ENCODE data around the gene RABGAP1. TPM values are rescaled to one million over a fixed set of nuclear protein-coding genes. Genes with fewer than 3 reads are reported as not detected.

Gene RABGAP1
- total RNA-seq, 2 experiments from 2014 or later, result 16.8 to 46.6 TPM

- no peaks in the 10 kb centered on the region for H3K9me2 ChIP-seq (ENCODE audit: insufficient read depth, low read length)
- BruUV-seq (replicated peaks), result no TSS peak
- peaks cover 60% of the 10 kb centered on the region for H3K36me3 ChIP-seq (ENCODE audit: insufficient read depth, low read length)
- intact Hi-C loops (cut with micrococcal nuclease; ENCODE audit: unreplicated experiment), result no loop called here
- H3K4me3 ChIP-seq (ENCODE audit: low read depth, low read length, poor library complexity, severe bottlenecking), result no peak overlapping the region
- peaks cover 19% of the 10 kb centered on the region for H3K4me1 ChIP-seq (ENCODE audit: insufficient read depth, low read length, poor library complexity, severe bottlenecking)
- DNase-seq (ENCODE audit: low spot score), result no peak
- CTCF ChIA-PET (ENCODE audit: unreplicated experiment), result interaction anchor here (0.6 to 1.0 kb wide), 2 partner anchors 188 to 269 kb away, joined by 3 read pairs; no protein-coding TSS in a partner anchor
- no peaks in the 10 kb centered on the region for H3K79me2 ChIP-seq (ENCODE audit: insufficient read depth, low read depth, low read length)
- H3K9me3 ChIP-seq (ENCODE audit: low read length), result no peaks in the 10 kb centered on the region
- TF ChIP-seq EZH2phosphoT487 (IDR thresholded peaks at IDR 0.05; ENCODE audit: borderline replicate concordance, low read depth, low read length), result no peak
- TF ChIP-seq CTCF (conservative IDR thresholded peaks at IDR 0.05; ENCODE audit: low read length), result no peak
- H4K20me1 ChIP-seq (ENCODE audit: insufficient read depth, low read length), result no peaks in the 10 kb centered on the region
- POLR2A ChIA-PET, result interaction anchor here (1.5 kb wide), 1 partner anchor 13 kb away, joined by 3 read pairs; no protein-coding TSS in a partner anchor
- H3K4me2 ChIP-seq (ENCODE audit: low read length), result no peak overlapping the region
- H3K27ac ChIP-seq (ENCODE audit: low read depth, low read length, poor library complexity, severe bottlenecking), result no peak overlapping the region
- H2AFZ ChIP-seq (ENCODE audit: low read length), result no peak overlapping the region
These were observed 139.6 kb downstream of the RABGAP1 start for GRCh38 chr9:123080444-123080843.

- Histone ChIP-seq H3K4me1 (ENCODE audit: insufficient read depth, low read length, poor library complexity, severe bottlenecking) (peaks cover 29% of the 10 kb centered on the region), H3K79me2 (ENCODE audit: insufficient read depth, low read depth, low read length) (no peaks in the 10 kb centered on the region), H4K20me1 (ENCODE audit: insufficient read depth, low read length) (no peaks in the 10 kb centered on the region), H3K9me3 (ENCODE audit: low read length) (no peaks in the 10 kb centered on the region), H3K4me2 (ENCODE audit: low read length) (no peak overlapping the region), H3K9me2 (ENCODE audit: insufficient read depth, low read length) (no peaks in the 10 kb centered on the region), H3K36me3 (ENCODE audit: insufficient read depth, low read length) (peaks cover 52% of the 10 kb centered on the region), H3K4me3 (ENCODE audit: low read depth, low read length, poor library complexity, severe bottlenecking) (no peak overlapping the region), H2AFZ (ENCODE audit: low read length) (no peak overlapping the region), H3K27ac (ENCODE audit: low read depth, low read length, poor library complexity, severe bottlenecking) (no peak overlapping the region)
- ChIA-PET POLR2A (interaction anchor here (0.8 to 1.5 kb wide), 4 partner anchors 8 to 329 kb away, joined by 3 to 4 read pairs (median 3); no protein-coding TSS in a partner anchor), CTCF (ENCODE audit: unreplicated experiment) (no interaction called here)
- peak; percentile 65 for DNase-seq (ENCODE audit: low spot score)
- intact Hi-C loops (cut with micrococcal nuclease; ENCODE audit: unreplicated experiment), result loop anchor here (1.0 kb wide), 2 partner anchors 143 to 268 kb away; no protein-coding TSS in a partner anchor
- BruUV-seq (replicated peaks), result no TSS peak
- TF ChIP-seq EZH2phosphoT487 (IDR thresholded peaks at IDR 0.05; ENCODE audit: borderline replicate concordance, low read depth, low read length) (no peak), CTCF (conservative IDR thresholded peaks at IDR 0.05; ENCODE audit: low read length) (peak; percentile 94)
These were observed 141.0 kb downstream of the RABGAP1 start for GRCh38 chr9:123081824-123082223.

- no peak overlapping the region for H3K4me2 ChIP-seq (ENCODE audit: low read length)
- no peak overlapping the region for H3K27ac ChIP-seq (ENCODE audit: low read depth, low read length, poor library complexity, severe bottlenecking)
- no peaks in the 10 kb centered on the region for H4K20me1 ChIP-seq (ENCODE audit: insufficient read depth, low read length)
- H3K36me3 ChIP-seq (ENCODE audit: insufficient read depth, low read length), result peaks cover 51% of the 10 kb centered on the region
- POLR2A ChIA-PET, result interaction anchor here (0.5 to 0.8 kb wide), 2 partner anchors 17 to 1210 kb away, joined by 3 to 4 read pairs; no protein-coding TSS in a partner anchor
- no peaks in the 10 kb centered on the region for H3K9me2 ChIP-seq (ENCODE audit: insufficient read depth, low read length)
- CTCF ChIA-PET (ENCODE audit: unreplicated experiment), result interaction anchor here (2.0 kb wide), 1 partner anchor 266 kb away, joined by 5 read pairs; no protein-coding TSS in a partner anchor
- BruUV-seq (replicated peaks), result no TSS peak
- no peak overlapping the region for H2AFZ ChIP-seq (ENCODE audit: low read length)
- no peak for DNase-seq (ENCODE audit: low spot score)
- H3K9me3 ChIP-seq (ENCODE audit: low read length), result no peaks in the 10 kb centered on the region
- intact Hi-C loops (cut with micrococcal nuclease; ENCODE audit: unreplicated experiment), result no loop called here
- no peak for TF ChIP-seq CTCF (conservative IDR thresholded peaks at IDR 0.05; ENCODE audit: low read length)
- TF ChIP-seq EZH2phosphoT487 (IDR thresholded peaks at IDR 0.05; ENCODE audit: borderline replicate concordance, low read depth, low read length), result no peak
- H3K4me3 ChIP-seq (ENCODE audit: low read depth, low read length, poor library complexity, severe bottlenecking), result no peak overlapping the region
- H3K79me2 ChIP-seq (ENCODE audit: insufficient read depth, low read depth, low read length), result no peaks in the 10 kb centered on the region
- H3K4me1 ChIP-seq (ENCODE audit: insufficient read depth, low read length, poor library complexity, severe bottlenecking), result peaks cover 33% of the 10 kb centered on the region
These were observed 142.9 kb downstream of the RABGAP1 start for GRCh38 chr9:123083680-123084079.
